DND-41 (cell line): ENCODE measurements around the gene SLC1A2.

ENCODE experiments used
- CTCF ChIP-seq: IDR thresholded peaks from 2 replicates; pipeline ENCODE4 v1.5.1; 2012; ENCODE audit warnings: borderline replicate concordance, low read length, moderate library complexity, mild to moderate bottlenecking; ENCODE audit not compliant: poor library complexity, severe bottlenecking; ENCODE audit errors: extremely low read depth
- EZH2 ChIP-seq: IDR thresholded peaks from 3 replicates; pipeline ENCODE4 v1.6.1; 2012; ENCODE audit warnings: borderline replicate concordance, low read depth, mild to moderate bottlenecking, moderate library complexity, low read length, inconsistent platforms; ENCODE audit not compliant: severe bottlenecking

GRCh38 chr11:35414311-35414710 is 5.0 kb downstream of the SLC1A2 start:
- TF ChIP-seq CTCF (no peak), EZH2 (no peak)
